Glomerular endothelial cell (primary cell): ENCODE measurements around the gene LPCAT3. TPM values are rescaled to one million over a fixed set of nuclear protein-coding genes. Genes with fewer than 3 reads are reported as not detected.

Experiments
- DNase-seq: peaks from one replicate; pipeline ENCODE4 v3.0.0-alpha.2; 2011; ENCODE audit warnings: low read depth, low spot score; ENCODE audit errors: extremely low read depth
- total RNA-seq: library from RNA; depleted of rRNA; stranded (reverse); fragments of >200 nt; gene quantifications from 2 replicates; pipeline ENCODE4 v1.2.3, GENCODE V29; 2015

LPCAT3 gene
- total RNA-seq, 1 donor from 2014 or later: 15.4 TPM

DNA sequence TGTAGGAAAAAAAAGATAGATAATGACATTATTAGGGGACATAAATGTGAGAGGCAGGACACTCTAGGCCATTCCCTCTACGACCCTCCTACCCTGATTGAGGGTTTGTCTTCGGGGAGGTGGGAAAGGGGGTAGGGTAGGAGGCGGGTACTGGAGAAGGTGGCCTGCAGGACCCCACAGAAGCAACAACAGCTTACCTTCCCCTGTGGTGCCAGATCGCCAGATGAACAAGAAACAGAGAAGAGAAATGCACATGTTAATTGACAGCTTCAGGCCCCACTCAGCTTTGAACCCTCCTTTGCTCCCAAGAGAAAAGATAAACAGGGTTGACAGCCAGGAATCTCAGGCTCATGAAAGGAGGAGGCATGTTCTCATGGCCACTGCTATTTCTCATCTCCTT lies 52.6 kb downstream of the LPCAT3 start:
- DNase-seq: no peak

DNA sequence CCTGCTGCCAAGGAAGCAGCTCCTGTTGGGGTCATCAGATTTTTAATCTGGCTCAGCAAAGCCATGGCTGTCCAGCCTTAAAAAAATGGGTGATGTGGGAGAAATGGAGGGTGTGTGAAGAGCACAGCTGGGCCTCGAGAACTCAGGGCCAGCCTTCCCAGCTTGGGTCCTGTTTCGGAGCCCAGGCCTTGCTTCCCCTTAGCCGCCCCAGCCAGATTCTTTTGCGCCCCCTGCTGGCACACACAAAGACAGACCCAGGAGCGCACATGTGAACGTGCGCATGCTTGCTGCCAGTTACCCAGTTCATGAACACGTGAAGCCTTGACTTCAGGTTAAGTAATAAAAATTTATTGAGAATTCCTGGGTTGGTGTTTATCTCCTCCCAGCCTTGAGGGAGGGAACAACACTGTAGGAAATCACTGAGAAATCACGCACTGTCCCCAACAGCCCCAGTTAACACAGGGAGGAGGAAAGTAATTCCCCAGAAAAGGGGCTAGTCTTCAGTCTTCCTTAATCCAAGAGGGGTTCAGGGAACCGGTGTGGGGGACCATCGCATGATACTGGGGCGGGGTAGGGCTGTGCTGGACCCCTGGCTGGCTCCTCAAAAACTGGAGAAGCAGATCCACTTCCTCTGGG lies 53.1 kb downstream of the LPCAT3 start:
- peak; percentile 39 for DNase-seq

DNA sequence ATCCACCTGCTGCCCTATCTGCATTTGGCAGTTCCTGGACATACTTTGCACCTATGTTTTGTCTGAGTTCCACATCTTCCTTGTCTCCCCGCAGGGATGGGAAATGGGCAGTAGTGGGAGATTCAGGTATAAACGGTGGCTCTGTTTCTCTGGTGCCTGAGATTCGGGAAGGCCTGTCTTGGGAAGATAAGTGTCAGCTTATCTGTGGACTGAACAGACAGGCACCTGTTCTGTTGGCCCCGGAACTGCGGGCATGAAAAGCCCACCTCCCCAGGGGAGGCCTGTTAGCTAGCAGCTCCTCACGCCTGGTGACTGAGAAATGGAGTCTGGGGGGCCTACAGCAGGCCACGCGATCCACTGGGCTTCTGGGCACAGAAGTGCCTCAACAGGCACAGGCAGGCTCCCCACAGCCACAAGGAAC lies 53.7 kb downstream of the LPCAT3 start:
- no peak for DNase-seq

- DNase-seq: no peak
Measured at GRCh38 chr12:6963791-6964413, 54.4 kb downstream of the LPCAT3 start.

- DNase-seq: no peak
Measured at GRCh38 chr12:6963016-6963731, 55.1 kb downstream of the LPCAT3 start.

GRCh38 chr12:6962285-6963015 lies 55.8 kb downstream of the LPCAT3 start:
- DNase-seq: no peak

- DNase-seq: no peak
Measured at GRCh38 chr12:6961695-6962284, 56.5 kb downstream of the LPCAT3 start.

- no peak for DNase-seq
Measured at GRCh38 chr12:6961278-6961694, 57.0 kb downstream of the LPCAT3 start.

DNA sequence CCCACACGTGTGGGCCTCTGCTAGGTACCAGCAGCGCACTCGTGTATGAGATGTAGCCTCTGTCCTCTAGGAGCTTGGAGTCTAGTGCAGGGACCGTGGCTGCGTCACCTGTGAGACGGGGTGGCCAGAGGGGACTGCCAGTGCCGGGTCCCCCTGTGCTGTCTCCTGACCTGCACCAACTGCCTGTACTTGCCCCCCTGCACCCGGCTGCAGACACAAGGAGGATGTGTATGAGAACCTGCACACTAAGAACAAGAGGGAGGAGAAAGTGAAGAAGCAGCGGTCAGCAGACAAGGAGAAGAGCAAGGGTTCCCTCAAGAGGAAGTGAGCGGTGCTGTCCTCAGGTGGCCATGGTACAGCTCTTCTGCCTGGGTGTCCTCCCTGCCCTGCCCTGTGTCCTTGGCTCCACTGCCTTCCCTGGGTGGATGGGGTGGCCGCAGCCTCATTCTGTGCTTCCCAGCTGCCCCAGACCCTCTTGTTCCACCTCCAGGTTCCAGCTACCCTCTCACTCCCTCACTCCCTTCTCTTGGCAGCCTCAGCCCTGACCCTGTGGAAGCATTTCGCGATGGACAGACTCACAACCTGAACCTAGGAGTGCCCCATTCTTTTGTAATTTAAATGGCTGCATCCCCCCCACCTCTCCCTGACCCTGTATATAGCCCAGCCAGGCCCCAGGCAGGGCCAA lies 57.5 kb downstream of the LPCAT3 start:
- no peak for DNase-seq

DNA sequence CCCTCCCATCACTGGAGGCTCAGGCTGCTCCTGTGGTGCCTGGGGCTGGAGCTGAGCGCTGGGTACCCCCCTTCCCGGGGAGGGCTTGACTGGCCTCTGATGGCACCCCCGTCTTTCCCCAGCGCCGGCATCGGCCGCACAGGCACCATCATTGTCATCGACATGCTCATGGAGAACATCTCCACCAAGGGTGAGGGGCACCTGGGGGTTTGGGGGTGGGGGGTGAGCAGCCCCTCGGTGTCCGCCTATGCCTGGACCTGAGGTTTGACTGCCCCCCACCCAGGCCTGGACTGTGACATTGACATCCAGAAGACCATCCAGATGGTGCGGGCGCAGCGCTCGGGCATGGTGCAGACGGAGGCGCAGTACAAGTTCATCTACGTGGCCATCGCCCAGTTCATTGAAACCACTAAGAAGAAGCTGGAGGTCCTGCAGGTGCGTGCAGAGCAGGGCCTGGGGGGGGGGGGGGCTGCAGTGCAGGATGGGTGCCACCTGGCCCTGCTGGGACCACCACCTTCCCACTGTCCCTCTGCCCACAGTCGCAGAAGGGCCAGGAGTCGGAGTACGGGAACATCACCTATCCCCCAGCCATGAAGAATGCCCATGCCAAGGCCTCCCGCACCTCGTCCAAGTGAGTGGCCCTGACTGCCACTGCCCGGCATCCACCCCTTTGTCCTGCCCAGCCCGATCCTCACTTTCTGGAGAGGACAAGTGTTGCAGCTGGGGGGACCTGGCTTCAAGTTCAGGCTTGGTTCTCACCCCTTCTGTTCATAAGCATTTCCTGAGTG lies 58.3 kb downstream of the LPCAT3 start:
- DNase-seq: no peak

DNA sequence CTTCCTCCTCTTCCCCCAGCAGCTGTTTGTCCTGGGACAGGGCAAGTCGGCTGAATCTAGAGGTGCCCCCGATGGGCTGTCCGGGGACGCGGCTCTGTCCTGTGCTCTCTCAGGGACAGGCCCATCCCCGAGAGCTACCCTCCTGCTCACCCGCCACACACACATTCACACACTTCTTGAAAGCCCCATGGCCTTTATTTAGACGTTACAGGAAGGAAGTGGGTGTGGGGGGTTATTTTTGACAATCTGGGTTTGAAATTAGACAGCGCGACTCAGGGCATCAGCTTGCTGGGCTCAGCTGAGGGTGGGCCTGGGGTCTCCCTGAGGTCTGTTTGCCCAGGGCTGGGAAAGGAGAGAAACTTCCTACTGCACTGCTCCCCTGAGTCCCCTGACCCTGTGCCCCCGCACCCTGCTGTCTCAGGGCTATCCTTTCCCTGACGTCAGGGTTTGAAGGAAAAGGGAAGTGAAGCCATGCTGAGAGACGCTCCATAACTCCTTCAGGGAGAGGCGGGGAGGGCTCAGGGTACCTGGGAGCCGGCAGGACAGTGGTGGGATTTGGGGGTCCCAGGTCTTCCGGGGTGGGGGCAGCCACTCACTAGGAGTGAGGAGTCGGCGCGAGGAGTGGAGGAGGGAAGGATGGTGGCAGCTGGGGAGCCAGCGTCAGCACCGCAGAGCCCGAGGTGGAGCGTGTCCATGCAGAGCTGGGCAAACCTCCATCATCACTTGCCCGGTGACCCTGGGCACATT lies 59.0 kb downstream of the LPCAT3 start:
- DNase-seq: no peak

- DNase-seq: no peak
Measured at GRCh38 chr12:6958609-6959057, 59.6 kb downstream of the LPCAT3 start.

- DNase-seq: no peak
Measured at GRCh38 chr12:6957741-6958608, 60.3 kb downstream of the LPCAT3 start.

DNA sequence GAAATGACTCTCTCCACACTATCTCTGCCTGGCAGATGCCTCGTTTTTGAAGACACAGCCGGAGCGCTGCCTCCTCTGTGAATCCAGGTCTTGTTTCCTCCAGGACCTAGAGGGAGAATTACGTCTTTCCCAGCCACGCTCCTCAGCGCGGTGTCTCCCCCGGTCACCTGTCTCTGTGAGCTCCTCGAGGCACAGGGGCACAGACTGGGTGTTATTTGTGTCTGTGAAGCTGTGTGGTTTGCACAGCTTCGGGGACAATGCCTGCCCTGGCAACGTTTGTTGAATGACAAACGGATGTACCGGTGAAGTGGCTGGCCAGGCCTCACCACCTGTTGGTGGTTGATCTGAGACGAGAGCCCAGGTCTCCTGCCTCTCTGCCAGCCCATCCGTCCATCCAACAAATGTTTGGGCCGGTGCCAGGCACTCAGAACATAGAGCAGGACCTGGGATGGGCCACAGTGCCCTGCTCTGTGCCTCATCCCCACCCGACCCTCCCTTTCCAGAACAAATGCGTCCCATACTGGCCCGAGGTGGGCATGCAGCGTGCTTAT lies 61.0 kb downstream of the LPCAT3 start:
- DNase-seq: no peak

DNA sequence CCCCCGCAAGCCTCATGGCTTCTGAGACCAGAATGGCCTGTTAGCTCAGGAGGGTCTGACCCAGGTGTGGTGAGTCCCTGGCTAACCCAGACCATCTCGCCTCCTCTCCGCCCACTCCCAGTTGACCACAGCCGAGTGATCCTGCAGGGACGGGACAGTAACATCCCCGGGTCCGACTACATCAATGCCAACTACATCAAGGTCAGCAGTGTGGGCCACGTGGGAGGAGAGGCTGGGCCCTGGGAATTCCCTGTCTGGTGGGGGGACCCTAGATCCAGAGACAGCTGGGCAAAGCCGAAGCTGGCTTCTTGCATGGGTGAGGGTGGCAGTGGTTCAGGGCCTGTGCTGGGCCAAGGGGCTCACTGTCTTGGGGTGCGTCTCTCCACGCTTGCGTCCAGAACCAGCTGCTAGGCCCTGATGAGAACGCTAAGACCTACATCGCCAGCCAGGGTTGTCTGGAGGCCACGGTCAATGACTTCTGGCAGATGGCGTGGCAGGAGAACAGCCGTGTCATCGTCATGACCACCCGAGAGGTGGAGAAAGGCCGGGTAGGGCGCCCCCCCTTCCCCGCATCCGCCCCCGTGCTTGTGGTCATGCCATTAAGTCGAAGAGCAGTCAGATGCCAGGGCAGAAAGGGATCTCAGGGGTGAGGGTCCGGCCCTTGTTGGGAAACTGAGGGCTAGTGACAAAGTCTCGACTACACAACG lies 62.1 kb downstream of the LPCAT3 start:
- no peak for DNase-seq

- no peak for DNase-seq
Measured at GRCh38 chr12:6955108-6956020, 62.9 kb downstream of the LPCAT3 start.
